Fibroblast of skin of abdomen (primary cell): ENCODE data around the gene OR9G1. TPM values are rescaled to one million over a fixed set of nuclear protein-coding genes. Genes with fewer than 3 reads are reported as not detected.
"Not testable (repeated sequence)": the region's sequence is repeated elsewhere in the genome, so short reads cannot be mapped to it uniquely, and the experiment has no call there.

Experiments
- DNase-seq: peaks from one replicate; pipeline ENCODE4 v3.0.0-alpha.2; 2013
- polyA plus RNA-seq, 2 experiments: library from polyadenylated mRNA; unstranded; fragments of 120-200 nt; gene quantifications; one replicate each; pipeline ENCODE4 v1.2.1, GENCODE V29; 2013; ENCODE audit not compliant: insufficient read length in 2 of 2

The OR9G1 gene
- not detected for polyA plus RNA-seq (2013, experiment 1 of 2; ENCODE audit: insufficient read length)
- polyA plus RNA-seq (2013, experiment 2 of 2; ENCODE audit: insufficient read length): not detected

- no peak for DNase-seq
These were observed at the start of gene OR9G1 for GRCh38 chr11:56698795-56699194. OR9G1 (plus strand) TSS chr11:56699095; CDS start chr11:56700388, 1,293 bp downstream.

GRCh38 chr11:56659755-56660154 lies 39.1 kb upstream of the OR9G1 start:
- no peak for DNase-seq

GRCh38 chr11:56663386-56663785 lies 35.5 kb upstream of the OR9G1 start, which contains the start of gene OR5AR1:
OR5AR1 (plus strand) TSS chr11:56663686; CDS start chr11:56663686, 0 bp downstream.
- no peak for DNase-seq

- DNase-seq: no peak
These were observed 27.9 kb upstream of the OR9G1 start for GRCh38 chr11:56670984-56671383.

- DNase-seq: no peak
These were observed 10.3 kb upstream of the OR9G1 start for GRCh38 chr11:56688554-56689100.

- not testable (repeated sequence) for DNase-seq
These were observed 7.7 kb upstream of the OR9G1 start for GRCh38 chr11:56691179-56691578.

GRCh38 chr11:56693428-56693827 lies 5.5 kb upstream of the OR9G1 start:
- DNase-seq: no peak

GRCh38 chr11:56700242-56700913 lies 1.5 kb downstream of the OR9G1 start:
- no peak for DNase-seq

GRCh38 chr11:56700914-56701485 lies 2.1 kb downstream of the OR9G1 start:
- no peak for DNase-seq

- DNase-seq: no peak
These were observed 7.0 kb downstream of the OR9G1 start for GRCh38 chr11:56705784-56706396.

- no peak for DNase-seq
These were observed 7.6 kb downstream of the OR9G1 start for GRCh38 chr11:56706486-56706885.

GRCh38 chr11:56714206-56714605 lies 15.3 kb downstream of the OR9G1 start:
- DNase-seq: no peak

GRCh38 chr11:56716379-56716854 lies 17.5 kb downstream of the OR9G1 start:
- no peak for DNase-seq

- no peak for DNase-seq
These were observed 21.6 kb downstream of the OR9G1 start for GRCh38 chr11:56720513-56720912.

- no peak for DNase-seq
These were observed 41.2 kb downstream of the OR9G1 start for GRCh38 chr11:56740107-56740506.

- DNase-seq: no peak
These were observed 42.0 kb downstream of the OR9G1 start for GRCh38 chr11:56740886-56741285.

GRCh38 chr11:56748597-56748996 lies 49.7 kb downstream of the OR9G1 start, which contains the start of gene OR9G4:
OR9G4 (minus strand) TSS chr11:56748697; CDS start chr11:56743766, 4,931 bp downstream.
- DNase-seq: no peak

- DNase-seq: no peak
These were observed 51.3 kb downstream of the OR9G1 start for GRCh38 chr11:56750190-56750589.

GRCh38 chr11:56751480-56751879 lies 52.6 kb downstream of the OR9G1 start:
- DNase-seq: no peak
